NCI-H128 (cell line): ENCODE measurements around the gene TPRG1L.

ENCODE experiments used
- DNase-seq: peaks from one replicate; lab custom pipeline; 2025; ENCODE audit not compliant: unreplicated experiment; lab: John Stamatoyannopoulos, UW

TPRG1L gene

DNA sequence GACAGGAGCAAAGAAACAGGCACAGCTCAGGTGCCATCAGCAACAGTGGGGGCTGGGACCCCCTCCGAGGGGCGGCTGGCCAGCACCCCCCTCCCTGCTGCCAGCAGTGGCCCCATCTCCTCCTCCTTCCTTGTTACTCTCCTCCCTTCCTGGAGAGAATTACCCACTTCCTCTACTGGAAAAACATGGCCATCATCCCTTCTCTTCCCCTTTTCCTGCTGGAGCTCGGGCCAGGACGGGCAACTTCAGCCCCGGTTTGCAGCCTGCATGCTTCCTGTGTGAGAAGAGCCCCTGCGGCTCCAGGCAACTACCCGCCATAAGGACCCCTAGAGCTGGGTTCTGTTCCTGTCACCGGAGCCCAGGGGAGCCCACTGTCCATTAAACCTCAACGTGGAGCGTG, 31.1 kb upstream of the TPRG1L start:
- DNase-seq, result no peak

DNA sequence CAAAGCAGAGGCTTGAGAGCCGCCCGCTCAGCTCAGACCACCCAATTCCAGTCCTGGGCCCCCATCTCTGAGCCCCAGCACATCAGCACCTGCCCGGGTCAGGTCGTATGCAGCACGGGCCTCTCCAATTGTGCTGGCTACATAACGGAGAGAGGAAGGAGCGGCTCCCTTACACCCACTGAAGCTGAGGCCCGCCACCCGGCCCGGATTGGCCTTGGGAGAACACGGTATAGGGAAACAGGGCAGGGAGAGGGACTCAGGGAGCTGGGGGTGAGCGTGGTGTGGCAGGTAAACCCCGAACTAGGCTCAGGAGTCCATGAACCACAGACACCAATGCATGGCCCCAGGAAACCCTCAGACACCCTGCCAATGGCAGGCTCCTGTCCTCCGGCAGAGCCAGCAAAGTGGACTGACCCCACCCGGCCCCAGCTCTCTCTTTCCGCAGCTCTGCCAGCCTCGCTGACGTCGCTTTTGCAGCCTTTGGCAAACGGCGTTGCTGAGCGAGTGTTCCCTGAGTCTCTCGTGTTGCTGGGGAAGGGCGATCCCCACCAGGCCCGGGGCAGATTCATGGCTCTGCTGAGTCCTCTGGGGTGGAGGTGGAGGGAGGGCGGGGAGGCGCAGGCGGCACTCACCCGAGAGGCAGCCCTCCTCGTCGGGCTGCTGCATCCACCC, 30.0 kb upstream of the TPRG1L start:
- DNase-seq, result no peak

DNA sequence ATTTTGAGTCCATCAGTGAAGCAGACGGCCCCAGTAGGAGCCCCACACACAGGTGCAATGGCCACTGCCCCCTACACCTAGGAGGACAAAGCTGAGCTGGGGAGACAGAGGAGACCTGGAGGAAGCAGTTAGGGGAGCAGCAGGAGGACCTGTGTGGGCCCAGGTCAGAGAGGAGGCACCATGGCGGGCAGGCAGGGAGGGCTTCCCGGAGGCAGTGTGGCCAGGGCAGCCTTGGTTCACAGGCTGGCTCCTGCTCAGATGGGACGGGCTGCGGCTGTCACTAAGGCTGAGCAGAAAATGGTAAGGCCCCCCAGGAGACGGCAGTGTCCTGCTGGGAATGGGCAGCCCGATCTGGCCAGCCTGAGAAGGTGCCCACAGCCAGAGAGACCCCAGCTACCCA, 28.9 kb upstream of the TPRG1L start:
- DNase-seq, result no peak

DNA sequence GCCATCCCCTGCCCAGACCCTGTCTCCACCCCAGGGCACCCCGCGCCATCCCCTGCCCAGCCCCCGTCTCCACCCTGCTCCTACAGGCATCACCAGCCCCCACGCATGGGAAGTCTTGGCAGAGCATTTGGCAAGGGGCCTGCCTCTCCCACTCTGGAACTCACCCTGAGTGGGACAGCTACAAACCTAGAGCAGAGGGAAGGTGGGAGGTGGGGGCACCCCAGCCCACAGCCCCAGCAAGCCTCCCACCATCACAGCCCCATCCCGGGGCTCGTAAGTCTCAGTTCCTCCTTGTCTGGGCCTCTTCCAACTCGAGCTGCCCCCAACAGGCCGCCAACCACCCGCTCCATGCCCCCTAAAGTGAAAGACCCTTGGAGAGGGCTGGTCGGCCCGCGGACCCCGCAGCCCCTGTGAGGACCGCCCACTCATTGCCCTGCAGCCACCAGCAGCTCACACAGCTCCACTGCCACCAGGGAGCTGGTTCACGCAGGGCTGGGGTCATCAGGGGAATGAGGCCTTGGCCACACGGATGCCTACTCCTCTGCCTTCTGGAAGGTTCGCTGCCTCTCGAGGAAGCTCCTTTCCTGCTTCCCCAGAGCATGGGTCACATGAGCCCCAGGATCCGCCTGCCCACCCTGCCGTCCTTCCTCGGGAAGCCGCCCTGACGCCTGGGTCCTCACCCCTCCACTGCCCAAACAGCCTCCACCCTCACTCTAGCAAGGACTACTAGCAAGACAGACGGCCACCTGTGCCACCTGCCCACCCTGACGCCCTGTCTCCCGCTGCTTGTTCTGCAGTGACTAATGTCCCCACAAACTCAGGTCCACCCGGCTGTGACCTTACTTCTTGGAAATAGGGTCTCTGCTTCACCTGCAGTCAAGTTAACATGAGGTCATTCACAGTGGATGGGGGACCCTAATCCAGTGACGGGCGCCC, 27.9 kb upstream of the TPRG1L start:
- no peak for DNase-seq

DNA sequence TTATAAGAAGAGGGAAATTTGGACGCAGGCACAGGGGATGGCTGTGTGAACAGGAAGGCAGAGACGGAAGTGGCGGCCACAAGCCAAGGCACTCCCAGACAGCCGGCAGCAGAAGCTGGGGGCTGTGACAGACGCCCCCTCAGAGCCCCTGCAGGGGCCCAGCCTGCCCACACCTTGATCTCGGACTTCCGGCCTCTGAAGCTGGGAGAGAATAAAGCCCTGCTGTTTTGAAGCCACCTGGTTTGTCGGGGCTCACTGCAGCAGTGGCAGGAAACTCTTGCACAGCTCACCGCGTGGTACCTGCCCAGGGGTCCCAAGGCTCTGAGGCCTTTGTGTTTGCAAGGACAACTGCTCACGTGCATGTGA, 27.2 kb upstream of the TPRG1L start:
- no peak for DNase-seq

DNA sequence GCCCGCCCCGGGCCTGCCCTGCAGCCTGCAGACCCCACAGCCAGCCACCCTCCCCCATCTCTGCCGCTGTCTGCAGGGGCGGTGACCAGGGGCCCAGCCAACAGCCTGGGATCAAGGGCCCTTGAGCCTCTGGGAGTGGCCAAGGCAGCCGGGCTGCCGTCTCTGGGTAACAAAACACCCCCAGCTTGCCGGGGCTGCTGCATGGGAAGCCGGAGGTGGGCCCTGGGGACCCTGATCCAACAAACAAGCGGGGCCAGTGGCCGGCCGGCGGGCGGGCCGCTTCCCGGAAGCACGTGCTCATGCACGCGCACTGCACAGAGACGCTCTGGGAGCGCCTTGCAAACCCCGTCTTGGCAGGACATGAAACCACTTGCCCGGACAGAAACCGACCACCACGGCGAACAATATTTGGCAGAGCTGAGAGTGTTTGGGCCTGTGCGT, 26.7 kb upstream of the TPRG1L start:
- DNase-seq, result no peak

DNA sequence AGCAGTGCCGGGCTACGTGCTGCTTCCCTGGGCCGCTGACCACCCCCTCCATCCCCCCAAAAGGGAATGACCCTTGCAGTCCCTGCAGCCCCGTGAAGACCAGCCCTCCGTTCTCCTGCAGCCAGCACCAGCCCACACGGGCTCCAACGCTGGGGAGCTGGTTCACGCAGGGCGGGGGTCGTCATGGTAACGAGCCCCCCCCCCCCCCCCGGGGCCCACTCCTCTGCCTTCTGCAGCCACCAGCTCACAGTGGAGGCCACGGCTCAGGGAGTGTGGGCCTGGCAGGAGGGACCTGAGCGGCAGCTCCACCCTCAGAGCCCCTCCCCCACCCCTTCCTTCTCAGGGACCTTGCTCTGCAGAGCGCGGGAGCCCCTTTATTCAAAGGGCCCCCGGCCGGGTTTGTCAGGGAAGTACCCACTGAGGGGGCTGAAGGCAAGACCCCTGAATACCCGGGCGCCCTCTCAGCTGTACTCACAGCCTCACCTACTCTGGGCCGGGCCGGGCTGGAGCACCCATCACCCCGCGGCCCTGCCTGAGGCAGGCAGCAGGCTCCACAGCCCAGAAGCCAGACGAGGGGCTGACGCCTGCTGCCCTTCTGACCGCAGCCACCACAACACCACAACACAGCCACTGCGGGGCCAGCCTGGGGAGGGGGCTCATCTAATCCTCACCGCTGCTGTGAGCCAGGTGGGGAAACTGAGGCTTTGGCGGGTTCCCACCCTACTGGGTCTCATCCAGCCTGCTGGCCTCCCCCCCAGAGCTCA, 26.1 kb upstream of the TPRG1L start:
- DNase-seq, result no peak

DNA sequence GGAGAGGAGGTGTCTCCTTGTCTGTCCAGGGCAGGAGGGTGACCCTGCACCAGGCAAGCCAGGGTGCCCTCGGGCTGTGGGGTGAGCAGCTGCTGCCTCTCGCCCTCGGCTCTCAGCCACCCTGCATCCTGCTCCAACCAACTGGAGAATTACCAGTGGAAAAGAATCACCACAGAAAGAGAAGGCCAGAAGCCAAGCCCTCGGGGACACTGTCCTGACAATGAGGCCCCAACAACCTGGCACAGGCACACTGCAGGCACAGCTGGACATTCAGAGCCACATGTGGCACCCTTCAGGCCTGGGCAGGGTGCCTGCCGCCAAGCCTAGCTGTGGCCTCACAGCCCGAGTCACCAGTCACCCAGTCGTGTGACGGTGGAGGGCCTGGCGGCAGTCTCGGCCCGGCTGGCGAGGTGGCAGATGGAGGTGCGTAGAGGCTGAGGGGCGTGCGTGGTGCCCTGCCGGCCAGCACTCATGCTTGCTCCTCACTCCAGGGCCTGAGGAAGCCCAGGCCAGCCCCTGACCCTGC, 25.5 kb upstream of the TPRG1L start:
- DNase-seq, result no peak

DNA sequence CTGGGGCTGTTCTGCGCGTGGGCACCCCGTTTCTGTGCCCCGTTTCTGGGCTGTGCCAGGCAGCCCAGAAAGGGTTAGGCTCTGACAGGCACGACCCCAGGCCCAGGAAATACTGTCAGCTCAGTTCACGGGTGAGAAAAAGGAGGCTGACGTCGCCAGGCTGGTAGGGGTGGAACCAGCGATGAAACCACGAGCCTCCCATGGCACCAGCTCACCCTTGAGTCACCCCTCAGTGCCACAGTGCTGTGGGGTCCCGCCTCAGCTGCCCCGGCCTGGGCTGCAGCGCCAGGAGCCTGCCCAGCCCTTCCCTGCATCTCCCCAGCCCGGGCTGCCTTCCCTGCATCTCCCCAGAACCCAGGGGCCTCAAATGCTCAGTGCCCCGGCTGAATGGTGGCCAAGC, 25.0 kb upstream of the TPRG1L start:
- DNase-seq, result no peak

DNA sequence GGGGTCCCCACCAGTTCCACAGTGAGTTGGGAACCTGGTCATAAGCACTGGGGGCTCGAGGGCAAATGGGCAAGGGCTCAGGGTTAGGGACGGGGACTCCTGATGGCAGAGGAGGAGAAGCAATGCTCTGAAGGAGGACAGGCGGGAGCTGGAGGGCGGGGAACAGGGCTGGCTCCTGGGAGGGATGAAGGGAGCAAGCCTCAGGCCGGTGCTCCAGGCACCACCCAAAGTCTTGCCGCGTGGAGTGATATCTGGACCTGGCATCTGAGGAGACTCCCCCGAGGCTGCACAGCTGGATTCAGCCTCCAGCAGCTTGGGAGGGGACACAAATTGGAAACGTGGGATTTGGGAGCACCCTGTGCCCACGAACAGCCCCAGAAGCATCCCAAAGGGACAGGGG, 24.5 kb upstream of the TPRG1L start:
- no peak for DNase-seq

DNA sequence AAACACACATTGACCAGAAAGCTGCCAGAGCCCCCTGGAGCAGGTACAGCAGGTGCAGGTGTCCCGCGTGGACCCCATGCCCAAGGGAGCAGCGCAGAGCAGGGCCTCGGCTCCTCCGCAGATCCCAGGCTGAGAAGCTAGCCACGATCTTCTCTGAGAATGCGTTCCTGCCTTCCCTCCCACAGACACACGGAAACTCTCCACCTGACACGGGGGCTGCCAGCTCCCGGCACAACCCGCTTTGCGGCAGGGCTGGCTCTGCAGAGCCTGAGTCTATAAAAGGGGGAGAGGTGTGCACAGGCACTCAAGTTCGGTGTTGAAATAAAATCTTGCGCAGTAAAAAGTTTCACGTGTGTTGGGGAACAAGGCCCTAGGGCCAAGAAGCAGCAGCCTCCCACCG, 23.1 kb upstream of the TPRG1L start:
- DNase-seq, result no peak

DNA sequence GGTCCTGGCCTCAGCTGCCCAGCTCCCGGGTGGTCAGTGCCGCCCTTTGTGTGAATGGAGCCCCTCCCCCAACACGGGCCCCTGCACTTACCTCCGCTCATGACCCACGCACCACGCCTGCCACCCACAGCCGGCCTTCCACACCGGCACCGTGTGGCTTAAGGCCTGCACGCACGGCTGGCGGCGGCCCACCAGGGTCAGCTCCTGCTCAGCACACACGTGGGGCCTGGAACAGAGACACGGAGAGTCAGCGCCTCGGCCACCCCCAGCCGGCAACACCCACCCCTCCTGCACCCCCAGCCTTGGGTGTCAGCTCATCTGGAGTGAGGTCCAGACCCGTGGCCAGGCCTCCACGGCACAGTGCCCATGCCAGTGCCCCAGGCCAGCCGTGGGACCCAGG, 22.4 kb upstream of the TPRG1L start:
- no peak for DNase-seq

DNA sequence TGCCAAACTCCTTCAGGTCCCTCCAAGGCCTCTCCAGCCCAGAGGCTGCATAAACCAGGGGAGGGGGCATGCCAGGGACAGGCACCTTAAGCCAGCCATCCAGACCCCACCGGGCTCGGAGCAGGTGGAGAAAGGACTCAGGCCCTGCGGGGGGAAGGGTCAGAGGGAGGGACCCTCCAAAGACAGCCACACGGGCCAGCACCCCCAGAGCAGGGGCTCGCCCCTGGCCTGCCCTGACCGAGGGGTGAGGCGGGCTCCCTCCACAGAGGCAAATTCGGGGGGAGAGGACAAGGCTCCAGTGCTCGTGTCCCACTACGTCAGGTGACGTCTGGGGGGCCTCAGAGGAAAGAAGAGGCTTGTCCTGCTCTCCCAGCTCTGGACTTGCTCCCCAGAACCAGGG, 21.7 kb upstream of the TPRG1L start:
- no peak for DNase-seq

DNA sequence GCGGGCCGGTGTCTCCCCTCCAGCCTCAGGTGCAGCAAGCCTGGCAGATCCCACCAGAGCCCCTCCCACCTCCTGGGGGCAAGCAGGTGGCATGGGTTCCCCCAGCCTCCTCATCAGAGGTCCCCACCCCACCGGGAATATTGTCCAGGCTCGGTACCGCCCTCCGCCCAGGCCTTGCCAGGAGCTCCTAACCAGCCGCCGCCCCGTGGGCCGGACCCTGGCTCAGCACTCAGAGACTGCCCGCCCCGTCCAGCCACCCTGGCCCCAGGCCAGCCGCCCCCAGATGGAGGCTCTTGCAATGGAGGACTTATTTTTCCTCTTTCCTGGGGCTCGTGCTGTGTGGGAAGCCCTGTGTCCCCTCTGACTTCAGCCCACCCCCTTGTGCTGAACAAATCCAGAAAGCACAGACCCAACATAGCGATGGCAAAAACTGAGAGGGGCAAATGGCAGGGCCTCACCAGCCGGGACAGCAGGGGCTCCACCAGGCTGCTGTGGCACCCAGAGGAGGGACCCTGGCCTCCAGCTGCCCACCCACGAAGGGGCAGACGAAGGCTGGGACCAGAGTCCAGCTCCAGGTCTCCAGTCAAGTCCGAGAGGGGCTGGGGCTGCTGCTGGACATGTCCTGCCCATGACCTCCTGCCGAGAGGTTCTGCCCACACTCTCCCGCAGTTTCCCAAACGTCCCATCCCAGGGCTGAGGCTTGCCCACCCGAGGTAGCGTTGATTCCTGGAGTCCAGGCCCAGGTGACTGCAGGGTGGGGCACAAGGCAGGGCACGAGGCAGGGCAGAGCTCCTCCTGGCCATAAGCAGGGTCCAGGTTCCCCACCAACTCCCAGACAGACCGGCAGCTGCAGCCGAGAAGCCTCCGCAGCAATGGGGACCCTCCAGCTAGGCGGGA, 21.0 kb upstream of the TPRG1L start:
- DNase-seq, result no peak

DNA sequence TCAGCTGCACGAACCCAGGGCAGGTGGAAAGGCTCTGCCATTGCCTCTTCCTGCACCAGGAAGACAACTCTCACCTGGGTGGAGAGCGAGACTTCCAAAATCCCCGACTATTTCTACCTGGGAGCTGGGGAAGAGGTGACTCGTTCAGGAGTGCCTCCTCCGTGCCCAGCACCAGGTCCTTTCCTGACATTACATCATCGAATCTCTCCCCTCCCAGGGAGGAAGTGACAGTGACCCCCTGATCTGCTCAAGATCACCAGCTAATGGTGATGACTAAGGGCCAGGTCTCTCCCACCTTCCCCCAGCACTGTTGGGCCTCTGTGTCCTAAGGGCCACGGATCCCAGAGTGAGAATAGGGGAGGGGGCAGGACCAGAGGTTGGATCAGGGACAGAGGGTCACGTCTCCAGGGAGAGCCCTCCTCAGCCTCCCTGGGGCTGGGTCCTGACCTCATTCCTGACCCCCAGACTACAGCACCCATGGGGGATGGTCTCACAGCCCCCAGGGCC, 20.3 kb upstream of the TPRG1L start:
- no peak for DNase-seq

DNA sequence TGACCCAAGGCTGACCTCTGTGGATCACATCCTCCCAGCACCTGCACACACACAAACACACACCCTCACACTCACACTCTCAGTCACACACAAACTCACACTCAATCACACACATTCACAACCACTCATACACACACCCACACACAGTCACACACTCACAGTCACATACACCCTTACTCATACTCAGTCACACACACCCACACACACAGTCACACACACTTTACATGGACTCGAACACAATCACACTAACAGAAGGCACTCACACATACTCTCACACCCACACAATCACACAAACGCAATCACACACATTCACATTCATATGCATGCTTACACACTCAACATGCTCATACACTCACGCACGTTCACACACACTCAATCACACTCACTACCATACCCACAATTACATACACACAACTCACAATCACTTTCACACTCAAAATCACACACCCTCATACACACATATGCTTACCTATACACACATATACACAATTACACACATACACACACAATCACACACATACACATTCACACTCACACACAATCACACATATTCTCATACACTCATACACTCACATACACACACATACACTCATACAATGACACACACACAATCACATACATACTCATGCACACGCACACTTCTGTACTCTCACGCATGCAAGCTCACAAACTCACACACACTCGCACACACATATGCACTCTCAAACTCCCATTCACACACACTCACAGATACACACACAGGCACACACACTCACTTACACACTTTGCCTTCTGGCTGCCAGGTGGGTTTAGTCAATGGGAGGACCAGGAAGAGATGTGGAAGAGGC, 19.6 kb upstream of the TPRG1L start:
- DNase-seq, result no peak

DNA sequence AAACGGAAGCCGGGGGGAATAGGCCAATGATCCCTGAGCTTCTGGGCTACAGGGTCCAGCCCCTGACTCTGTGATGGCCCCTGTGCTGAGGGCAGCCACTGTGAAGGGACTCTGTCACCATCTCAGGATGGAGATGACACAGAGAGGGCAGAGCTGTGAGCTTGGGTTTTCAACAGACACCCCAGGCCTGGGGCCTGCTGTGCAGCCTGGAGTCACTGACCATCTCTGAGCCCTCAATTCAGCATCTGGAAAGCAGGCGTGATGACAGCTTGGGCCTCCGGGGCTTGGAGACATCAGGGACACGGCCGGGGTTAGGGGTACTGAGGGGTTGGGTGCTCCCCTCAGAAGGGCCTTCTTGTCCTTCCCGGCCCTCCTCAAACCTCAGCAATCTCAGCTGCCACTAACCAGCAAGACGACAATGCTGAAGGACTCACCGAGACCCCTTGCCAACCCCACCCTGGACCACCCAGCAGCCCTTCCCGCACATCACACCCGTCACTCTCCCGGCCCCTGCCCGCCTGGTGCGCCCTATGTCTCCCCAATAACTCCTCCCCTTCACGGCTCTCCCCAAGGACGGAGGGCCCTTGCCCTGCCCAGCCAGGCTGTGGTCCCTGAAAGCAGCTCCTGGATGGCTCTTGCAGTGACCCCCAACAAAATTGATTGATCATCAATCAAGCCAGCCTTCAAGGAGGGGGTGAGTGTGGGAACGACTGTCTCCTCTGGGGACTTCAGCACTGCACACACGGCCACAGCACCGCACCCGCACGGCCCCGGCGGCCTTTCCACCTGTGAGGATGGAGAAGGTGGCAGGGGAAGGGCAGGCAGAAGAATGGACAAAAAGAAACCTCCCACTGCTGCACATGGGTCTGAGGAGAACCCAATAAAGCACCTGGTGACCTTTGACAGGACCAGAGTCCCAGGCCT, 17.8 kb upstream of the TPRG1L start:
- DNase-seq, result no peak

DNA sequence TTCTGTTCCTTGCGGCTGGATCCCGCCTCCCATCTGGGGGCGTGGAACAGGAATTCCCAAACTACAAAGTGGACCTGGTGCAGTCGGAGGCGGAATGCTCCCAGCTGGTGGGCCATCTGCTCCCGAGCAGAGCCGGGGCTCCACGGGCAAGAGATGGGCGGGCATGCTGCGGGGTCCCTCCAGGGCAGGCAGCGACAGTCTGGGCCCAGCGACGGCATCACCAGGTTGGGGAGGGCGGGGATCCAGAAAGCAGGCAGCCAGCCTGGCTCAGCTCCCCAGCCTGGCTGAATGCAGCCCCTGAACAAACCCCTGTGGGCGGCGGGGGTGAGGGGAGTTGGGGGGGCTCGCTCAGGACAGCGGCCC, 17.1 kb upstream of the TPRG1L start:
- DNase-seq, result no peak

DNA sequence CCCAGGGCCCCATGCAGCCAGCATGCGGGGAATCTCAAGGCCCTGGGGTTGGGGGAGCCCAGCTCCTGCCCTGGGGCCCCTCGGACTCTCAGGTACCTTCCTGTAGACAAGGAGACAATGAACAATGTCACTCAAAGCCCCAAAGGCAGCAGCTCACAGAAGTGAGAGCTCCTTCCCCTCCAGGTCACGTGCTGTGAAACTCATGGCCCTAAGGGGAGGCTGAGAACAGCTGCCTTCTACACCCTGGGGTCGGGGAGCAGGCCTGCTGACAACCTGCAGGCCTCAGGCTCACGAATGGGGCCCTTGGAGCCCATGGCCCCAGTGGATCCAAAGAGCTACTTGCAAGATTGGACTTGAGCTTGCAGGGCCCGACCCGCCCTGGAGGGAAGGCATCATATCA, 16.7 kb upstream of the TPRG1L start:
- no peak for DNase-seq
